HL-60 (cell line): ENCODE results near the gene SLC25A48.

Experiments used
- POLR2AphosphoS5 ChIP-seq: IDR thresholded peaks from 2 replicates; pipeline ENCODE4 v1.6.1; 2012; ENCODE audit warnings: low read depth
- TF ChIP-seq, protein P1 (sequence below): IDR thresholded peaks from one replicate; pipeline ENCODE4 v1.5.1; 2011; ENCODE audit warnings: low read length, control low read depth, inconsistent platforms; ENCODE audit not compliant: insufficient read depth
- TF ChIP-seq, protein P2 (sequence below): IDR thresholded peaks from 2 replicates; pipeline ENCODE4 v1.6.1; 2012; ENCODE audit warnings: low read depth; ENCODE audit not compliant: insufficient replicate concordance

DNA sequence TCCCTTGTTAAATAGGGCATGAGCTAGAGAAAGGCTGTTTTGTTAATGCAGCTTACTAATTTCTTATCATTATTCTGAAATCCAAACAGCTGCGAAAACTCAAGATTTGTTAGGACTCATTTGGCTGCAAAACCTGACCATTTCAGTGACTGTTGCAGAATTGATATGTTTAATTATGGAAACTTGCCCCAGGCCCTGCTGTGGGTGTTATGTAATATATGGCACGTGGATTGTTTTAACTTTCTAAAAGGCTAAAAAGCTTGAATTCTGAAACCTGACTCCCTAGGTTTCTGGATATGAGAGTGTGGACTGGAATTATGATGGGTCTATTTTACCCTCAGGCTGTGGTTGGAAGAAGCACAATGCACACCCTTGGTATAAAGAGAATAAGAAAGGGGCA lies 56.8 kb downstream of the SLC25A48 start:
- no peak for TF ChIP-seq POLR2AphosphoS5
- TF ChIP-seq, protein P1, sequence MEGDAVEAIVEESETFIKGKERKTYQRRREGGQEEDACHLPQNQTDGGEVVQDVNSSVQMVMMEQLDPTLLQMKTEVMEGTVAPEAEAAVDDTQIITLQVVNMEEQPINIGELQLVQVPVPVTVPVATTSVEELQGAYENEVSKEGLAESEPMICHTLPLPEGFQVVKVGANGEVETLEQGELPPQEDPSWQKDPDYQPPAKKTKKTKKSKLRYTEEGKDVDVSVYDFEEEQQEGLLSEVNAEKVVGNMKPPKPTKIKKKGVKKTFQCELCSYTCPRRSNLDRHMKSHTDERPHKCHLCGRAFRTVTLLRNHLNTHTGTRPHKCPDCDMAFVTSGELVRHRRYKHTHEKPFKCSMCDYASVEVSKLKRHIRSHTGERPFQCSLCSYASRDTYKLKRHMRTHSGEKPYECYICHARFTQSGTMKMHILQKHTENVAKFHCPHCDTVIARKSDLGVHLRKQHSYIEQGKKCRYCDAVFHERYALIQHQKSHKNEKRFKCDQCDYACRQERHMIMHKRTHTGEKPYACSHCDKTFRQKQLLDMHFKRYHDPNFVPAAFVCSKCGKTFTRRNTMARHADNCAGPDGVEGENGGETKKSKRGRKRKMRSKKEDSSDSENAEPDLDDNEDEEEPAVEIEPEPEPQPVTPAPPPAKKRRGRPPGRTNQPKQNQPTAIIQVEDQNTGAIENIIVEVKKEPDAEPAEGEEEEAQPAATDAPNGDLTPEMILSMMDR, result no peak
- TF ChIP-seq, protein P2, sequence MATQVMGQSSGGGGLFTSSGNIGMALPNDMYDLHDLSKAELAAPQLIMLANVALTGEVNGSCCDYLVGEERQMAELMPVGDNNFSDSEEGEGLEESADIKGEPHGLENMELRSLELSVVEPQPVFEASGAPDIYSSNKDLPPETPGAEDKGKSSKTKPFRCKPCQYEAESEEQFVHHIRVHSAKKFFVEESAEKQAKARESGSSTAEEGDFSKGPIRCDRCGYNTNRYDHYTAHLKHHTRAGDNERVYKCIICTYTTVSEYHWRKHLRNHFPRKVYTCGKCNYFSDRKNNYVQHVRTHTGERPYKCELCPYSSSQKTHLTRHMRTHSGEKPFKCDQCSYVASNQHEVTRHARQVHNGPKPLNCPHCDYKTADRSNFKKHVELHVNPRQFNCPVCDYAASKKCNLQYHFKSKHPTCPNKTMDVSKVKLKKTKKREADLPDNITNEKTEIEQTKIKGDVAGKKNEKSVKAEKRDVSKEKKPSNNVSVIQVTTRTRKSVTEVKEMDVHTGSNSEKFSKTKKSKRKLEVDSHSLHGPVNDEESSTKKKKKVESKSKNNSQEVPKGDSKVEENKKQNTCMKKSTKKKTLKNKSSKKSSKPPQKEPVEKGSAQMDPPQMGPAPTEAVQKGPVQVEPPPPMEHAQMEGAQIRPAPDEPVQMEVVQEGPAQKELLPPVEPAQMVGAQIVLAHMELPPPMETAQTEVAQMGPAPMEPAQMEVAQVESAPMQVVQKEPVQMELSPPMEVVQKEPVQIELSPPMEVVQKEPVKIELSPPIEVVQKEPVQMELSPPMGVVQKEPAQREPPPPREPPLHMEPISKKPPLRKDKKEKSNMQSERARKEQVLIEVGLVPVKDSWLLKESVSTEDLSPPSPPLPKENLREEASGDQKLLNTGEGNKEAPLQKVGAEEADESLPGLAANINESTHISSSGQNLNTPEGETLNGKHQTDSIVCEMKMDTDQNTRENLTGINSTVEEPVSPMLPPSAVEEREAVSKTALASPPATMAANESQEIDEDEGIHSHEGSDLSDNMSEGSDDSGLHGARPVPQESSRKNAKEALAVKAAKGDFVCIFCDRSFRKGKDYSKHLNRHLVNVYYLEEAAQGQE, result no peak
